Body of pancreas (tissue), 4 donors: ENCODE measurements around the gene CAPN5. TPM values are rescaled to one million over a fixed set of nuclear protein-coding genes. Genes with fewer than 3 reads are reported as not detected.

Experiments
- ATAC-seq: fragments of 150-250 bp; one replicate; pipeline ENCODE4 v1.9.1; 2016
- DNase-seq, 4 donors: peaks; one replicate each; pipeline ENCODE4 v3.0.0-alpha.2; 2019
- H3K27ac ChIP-seq, 4 donors: fragments of 200-600 bp; sonication (generic); 1 replicate in 3 of 4; 2 replicates in 1 of 4; pipeline versions ENCODE4 v1.5.1 to v1.6.1; 2016 to 2019; ENCODE audit warnings: mild to moderate bottlenecking in 1 of 4, mixed read lengths in 1 of 4, moderate library complexity in 1 of 4
- H3K27me3 ChIP-seq, 2 donors: fragments of 200-600 bp; sonication (generic); one replicate each; pipeline ENCODE4 v1.6.0; 2016; ENCODE audit warnings: mild to moderate bottlenecking in 1 of 2
- H3K36me3 ChIP-seq, 2 donors: fragments of 200-600 bp; sonication (generic); replicated peaks in 1 of 2; 2 replicates each; pipeline ENCODE4 v1.5.1; 2016; ENCODE audit warnings: low read depth in 2 of 2; ENCODE audit not compliant: insufficient read depth in 1 of 2
- H3K4me1 ChIP-seq: fragments of 200-600 bp; sonication (generic); one replicate; pipeline ENCODE4 v1.6.0; 2016
- H3K4me3 ChIP-seq, 2 donors: fragments of 200-600 bp; sonication (generic); 1 replicate in 1 of 2; 2 replicates in 1 of 2; pipeline ENCODE4 v1.5.1; 2016 to 2019
- H3K9me3 ChIP-seq, 3 donors: fragments of 200-600 bp; sonication (generic); 1 replicate in 2 of 3; 2 replicates in 1 of 3; pipeline ENCODE4 v1.5.1; 2016
- POLR2A ChIP-seq, 3 donors: fragments of 450-650 bp; IDR thresholded peaks; one replicate each; pipeline ENCODE4 v1.6.1; 2016; ENCODE audit warnings: antibody characterized with exemption in 3 of 3, mild to moderate bottlenecking in 2 of 3
- WGBS, 2 donors: methylation state at CpG; one replicate each; pipeline ENCODE4 v1.1.5; 2017; 5-methylcytosine and 5-hydroxymethylcytosine counted together
- intact Hi-C: fragments of 100-400 bp; cut with DNase I; formaldehyde crosslinking; loops from one replicate; pipeline ENCODE4 v1.15.1; 2023
- total RNA-seq, 2 donors: library from RNA; depleted of rRNA; stranded (reverse); fragments of >200 nt; gene quantifications; one replicate each; pipeline ENCODE4 v1.1.0, GENCODE V29; 2016
- TF ChIP-seq, protein P1 (sequence below), 7 experiments: fragments of 450-650 bp in 4 of 7; fragments of 200-600 bp in 3 of 7; sonication (generic) in 3 of 7; IDR thresholded peaks; one replicate each; pipeline ENCODE4 v1.5.1; 2016 to 2019; ENCODE audit warnings: antibody characterized with exemption in 7 of 7

CAPN5 gene
- total RNA-seq, 2 donors from 2014 or later: 7.8 to 13.8 TPM

DNA sequence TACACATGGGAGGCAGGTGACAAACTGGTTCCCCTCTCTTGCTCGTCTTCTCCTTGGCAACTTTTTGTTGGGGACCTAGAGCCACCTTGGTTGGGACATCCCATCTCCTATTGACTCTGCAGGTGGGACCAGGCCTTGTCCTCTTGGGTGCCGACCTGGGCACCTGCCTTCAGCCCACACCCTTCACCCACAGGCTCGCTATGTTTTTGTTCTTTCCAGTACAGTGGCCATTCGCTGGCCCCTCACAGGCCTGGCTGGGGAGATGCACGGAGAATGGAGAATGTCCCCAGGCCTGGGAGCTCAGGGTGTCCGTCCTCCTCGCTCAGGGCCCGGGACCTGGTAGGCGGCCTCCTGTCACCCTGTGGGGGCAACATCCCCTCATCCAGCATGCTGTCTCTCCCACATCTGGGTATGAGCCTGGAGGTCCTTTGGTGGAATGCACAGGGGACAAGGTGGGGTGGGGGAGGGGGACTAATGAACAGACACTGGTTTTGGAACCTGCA, 21.0 kb downstream of the CAPN5 start:
- intact Hi-C loops: loop anchor here (5.0 kb wide), 1 partner anchor 35 kb away; no protein-coding TSS in a partner anchor
- Histone ChIP-seq H3K36me3 (no peaks in the 10 kb centered on the region), H3K4me3 (no peak overlapping the region), H3K27ac (peak overlapping the region in 2 of 4 donors; percentile 23 to 31), H3K4me1 (peaks cover 32% of the 10 kb centered on the region), H3K9me3 (no peaks in the 10 kb centered on the region), H3K27me3 (no peaks in the 10 kb centered on the region)
- TF ChIP-seq, protein P1, sequence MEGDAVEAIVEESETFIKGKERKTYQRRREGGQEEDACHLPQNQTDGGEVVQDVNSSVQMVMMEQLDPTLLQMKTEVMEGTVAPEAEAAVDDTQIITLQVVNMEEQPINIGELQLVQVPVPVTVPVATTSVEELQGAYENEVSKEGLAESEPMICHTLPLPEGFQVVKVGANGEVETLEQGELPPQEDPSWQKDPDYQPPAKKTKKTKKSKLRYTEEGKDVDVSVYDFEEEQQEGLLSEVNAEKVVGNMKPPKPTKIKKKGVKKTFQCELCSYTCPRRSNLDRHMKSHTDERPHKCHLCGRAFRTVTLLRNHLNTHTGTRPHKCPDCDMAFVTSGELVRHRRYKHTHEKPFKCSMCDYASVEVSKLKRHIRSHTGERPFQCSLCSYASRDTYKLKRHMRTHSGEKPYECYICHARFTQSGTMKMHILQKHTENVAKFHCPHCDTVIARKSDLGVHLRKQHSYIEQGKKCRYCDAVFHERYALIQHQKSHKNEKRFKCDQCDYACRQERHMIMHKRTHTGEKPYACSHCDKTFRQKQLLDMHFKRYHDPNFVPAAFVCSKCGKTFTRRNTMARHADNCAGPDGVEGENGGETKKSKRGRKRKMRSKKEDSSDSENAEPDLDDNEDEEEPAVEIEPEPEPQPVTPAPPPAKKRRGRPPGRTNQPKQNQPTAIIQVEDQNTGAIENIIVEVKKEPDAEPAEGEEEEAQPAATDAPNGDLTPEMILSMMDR (IDR thresholded peaks at IDR 0.05): no peak
- TF ChIP-seq POLR2A (IDR thresholded peaks at IDR 0.05): no peak
- 96 to 98% methylated on average over 9 of the region's 9 CpGs for WGBS, 2 donors
- DNase-seq (peak in 1 of 4 donors; percentile 3), ATAC-seq (no peak)

DNA sequence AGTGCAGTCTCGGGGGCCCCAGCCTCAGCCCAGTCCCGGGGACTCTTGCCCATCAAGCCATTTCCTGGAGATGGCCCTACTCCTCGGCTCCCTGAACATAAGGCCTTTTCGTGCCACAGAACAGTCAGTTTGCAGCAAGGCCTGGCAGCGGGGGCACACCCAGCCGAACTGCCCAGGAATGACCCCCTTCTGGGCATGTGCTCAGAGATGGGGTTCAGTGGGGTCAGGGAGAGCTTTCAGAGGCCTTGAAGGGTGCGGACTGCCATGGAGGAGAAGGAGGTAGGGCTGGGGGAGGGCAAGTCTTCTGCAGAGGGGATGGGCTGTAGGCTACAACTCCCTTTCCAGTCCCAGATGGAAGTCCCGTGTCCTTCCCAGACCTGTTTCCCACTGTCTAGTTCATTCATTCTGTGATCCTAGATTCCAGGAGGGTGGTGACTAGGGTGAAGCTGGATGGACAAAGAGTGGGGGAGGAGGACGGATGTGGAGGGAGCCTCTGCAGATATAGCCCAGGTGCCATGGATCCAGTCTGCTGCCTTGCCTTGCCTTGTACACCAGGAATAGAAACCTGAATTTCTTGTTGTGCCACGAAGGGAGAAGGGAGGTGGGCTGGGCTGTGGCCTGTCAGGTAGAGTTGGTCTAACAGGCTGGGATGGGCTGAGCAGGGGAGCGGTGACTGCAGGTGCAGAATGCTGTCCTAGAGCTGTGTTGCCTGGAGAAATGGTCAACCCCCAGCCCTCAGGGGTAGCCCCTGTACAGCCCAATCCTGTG, 21.6 kb downstream of the CAPN5 start:
- ATAC-seq (no peak), DNase-seq (peak in 2 of 4 donors; percentile 54 to 58)
- intact Hi-C loops: loop anchor here (5.0 kb wide), 1 partner anchor 36 kb away; no protein-coding TSS in a partner anchor
- Histone ChIP-seq H3K9me3 (no peaks in the 10 kb centered on the region), H3K36me3 (no peaks in the 10 kb centered on the region), H3K4me3 (no peak overlapping the region), H3K27ac (peak overlapping the region in 1 of 4 donors; percentile 12), H3K27me3 (no peaks in the 10 kb centered on the region), H3K4me1 (peaks cover 30% of the 10 kb centered on the region)
- TF ChIP-seq, protein P1 (IDR thresholded peaks at IDR 0.05): no peak
- no peak for TF ChIP-seq POLR2A (IDR thresholded peaks at IDR 0.05)
- WGBS, 2 donors: 65 to 77% methylated on average over 9 to 11 of the region's 11 CpGs

DNA sequence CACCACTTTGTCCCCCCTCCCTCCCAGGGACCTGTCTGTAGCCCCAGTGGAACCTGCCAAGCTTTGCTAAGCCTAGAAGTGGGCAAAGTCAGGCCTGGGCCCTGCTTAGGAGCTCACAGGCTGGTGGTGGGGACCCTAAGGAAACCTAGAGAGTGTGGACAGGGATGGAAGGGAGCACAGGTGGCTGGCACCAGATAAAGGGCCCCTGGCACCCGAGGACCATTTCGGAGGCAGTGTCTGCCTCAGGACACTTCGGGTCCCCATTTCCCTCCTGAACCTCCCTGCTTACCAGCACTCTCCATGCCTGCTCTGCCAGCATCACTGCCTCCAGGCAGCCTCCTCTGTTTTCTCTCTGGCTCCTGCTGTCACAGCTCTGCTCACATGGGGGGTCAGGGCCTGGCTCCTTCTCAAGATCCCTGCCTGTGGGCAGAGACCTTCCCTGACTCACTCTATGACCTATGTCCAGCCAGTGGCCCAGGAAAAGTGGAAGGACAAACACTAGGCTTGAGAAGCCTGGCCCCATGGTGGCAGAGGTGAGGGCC, 22.3 kb downstream of the CAPN5 start:
- Histone ChIP-seq H3K27ac (peak overlapping the region in 1 of 4 donors; percentile 12), H3K4me1 (peaks cover 30% of the 10 kb centered on the region), H3K4me3 (no peak overlapping the region), H3K9me3 (no peaks in the 10 kb centered on the region), H3K36me3 (no peaks in the 10 kb centered on the region), H3K27me3 (no peaks in the 10 kb centered on the region)
- 83 to 87% methylated on average over 3 of the region's 3 CpGs for WGBS, 2 donors
- peak in 2 of 4 donors; percentile 1 to 11 for DNase-seq
- intact Hi-C loops: loop anchor here (5.0 kb wide), 1 partner anchor 37 kb away; no protein-coding TSS in a partner anchor
- no peak for ATAC-seq
- TF ChIP-seq POLR2A (IDR thresholded peaks at IDR 0.05): no peak
- TF ChIP-seq, protein P1 (IDR thresholded peaks at IDR 0.05): no peak

DNA sequence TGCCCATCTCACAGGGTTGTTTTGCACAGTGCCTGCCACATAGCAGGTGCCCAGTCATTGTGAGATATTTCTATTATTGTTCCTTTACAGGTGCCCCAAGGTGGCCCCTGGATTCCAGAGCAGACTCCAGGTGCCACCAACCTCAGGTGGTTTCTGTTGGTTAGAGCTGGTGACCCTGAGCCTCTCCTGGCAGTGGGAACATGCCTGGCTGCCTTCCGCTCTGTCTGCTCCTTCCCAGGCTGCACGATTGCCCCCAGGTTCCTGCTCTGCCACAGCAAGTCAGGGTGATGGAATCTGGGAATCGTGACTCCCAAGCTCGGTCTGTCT, 23.2 kb downstream of the CAPN5 start:
- no peak for TF ChIP-seq POLR2A (IDR thresholded peaks at IDR 0.05)
- TF ChIP-seq, protein P1 (IDR thresholded peaks at IDR 0.05): no peak
- Histone ChIP-seq H3K9me3 (no peaks in the 10 kb centered on the region), H3K4me3 (no peak overlapping the region), H3K27me3 (no peaks in the 10 kb centered on the region), H3K27ac (no peak overlapping the region), H3K36me3 (no peaks in the 10 kb centered on the region), H3K4me1 (peaks cover 30% of the 10 kb centered on the region)
- WGBS, 2 donors: 87 to 94% methylated on average over 3 to 4 of the region's 4 CpGs
- DNase-seq: peak in 2 of 4 donors; percentile 4 to 12
- no peak for ATAC-seq
- intact Hi-C loops: loop anchor here (10.0 kb wide), 1 partner anchor 165 kb away; no protein-coding TSS in a partner anchor
